Dedifferentiated amniotic fluid mesenchymal stem cell (primary cell): ENCODE results near the gene ZCCHC24.

Experiments used
- DNase-seq: peaks from one replicate; pipeline ENCODE4 v3.0.0-alpha.2; 2016; ENCODE audit errors: extremely low spot score

Gene ZCCHC24

GRCh38 chr10:79361726-79362397 is 83.6 kb downstream of the ZCCHC24 start:
- DNase-seq: no peak

- DNase-seq: no peak
Observed at GRCh38 chr10:79360499-79361342, 84.7 kb downstream of the ZCCHC24 start.

GRCh38 chr10:79359816-79360498 is 85.5 kb downstream of the ZCCHC24 start:
- no peak for DNase-seq

- no peak for DNase-seq
Observed at GRCh38 chr10:79358811-79359210, 86.6 kb downstream of the ZCCHC24 start.

- DNase-seq: no peak
Observed at GRCh38 chr10:79357180-79357579, 88.2 kb downstream of the ZCCHC24 start.

DNA sequence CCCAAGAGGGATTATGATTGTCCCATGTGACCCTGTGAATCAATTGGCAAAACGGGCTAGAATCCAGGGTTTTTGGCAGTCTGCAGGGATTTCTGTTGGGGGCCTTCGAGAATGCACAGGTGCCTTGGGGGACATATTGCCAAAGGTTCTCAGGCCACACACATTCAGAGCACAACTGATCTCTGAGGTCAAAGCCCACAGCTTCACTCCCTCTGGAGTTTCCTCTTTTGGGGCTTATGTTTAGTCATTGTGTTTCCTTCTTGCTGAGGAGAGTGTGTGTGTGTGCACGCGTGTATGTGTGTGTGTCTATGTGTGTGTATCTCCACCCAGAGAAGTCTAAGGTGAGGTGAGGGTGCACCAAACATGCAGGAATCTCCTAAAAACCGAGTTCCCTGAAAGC is 89.3 kb downstream of the ZCCHC24 start:
- DNase-seq: no peak

GRCh38 chr10:79355420-79356017 is 89.9 kb downstream of the ZCCHC24 start:
- no peak for DNase-seq

DNA sequence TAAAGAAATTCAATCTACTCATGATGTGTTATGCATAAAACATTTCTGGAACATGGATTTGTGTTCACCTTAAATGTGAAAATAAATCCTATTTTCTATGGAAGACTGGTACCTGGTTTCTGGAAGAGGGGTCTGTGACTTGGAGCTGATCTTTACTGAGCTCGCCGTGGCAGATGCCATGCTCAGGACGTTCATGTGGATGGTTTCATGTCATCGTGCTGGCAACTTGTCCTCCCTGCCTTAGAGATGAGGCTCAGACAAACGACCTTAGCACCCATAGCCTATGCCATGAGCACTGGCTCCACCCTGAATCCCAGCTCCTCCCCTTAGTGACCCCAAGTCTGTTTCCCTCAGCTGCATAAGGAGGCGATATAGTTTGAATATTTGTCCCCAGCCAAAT is 90.8 kb downstream of the ZCCHC24 start:
- DNase-seq: no peak

DNA sequence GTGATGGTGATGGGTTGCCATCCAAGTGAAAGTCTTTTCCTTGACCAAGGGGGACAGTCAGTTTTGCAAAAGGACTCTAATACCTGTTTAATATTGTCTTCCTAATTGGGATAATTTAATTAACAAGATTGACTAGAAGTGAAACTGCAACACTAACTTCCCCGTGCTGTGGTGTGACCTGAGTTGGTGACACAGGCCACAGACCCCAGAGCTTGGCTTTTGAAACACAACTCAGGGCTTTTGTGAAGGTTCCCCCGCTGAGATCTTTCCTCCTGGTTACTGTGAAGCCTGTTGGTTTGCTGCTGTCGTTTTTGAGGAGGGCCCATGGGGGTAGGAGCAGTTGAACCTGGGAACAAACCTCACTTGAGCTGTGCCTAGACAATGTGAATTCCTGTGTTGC is 91.3 kb downstream of the ZCCHC24 start:
- no peak for DNase-seq

- DNase-seq: no peak
Observed at GRCh38 chr10:79353726-79354125, 91.7 kb downstream of the ZCCHC24 start.

DNA sequence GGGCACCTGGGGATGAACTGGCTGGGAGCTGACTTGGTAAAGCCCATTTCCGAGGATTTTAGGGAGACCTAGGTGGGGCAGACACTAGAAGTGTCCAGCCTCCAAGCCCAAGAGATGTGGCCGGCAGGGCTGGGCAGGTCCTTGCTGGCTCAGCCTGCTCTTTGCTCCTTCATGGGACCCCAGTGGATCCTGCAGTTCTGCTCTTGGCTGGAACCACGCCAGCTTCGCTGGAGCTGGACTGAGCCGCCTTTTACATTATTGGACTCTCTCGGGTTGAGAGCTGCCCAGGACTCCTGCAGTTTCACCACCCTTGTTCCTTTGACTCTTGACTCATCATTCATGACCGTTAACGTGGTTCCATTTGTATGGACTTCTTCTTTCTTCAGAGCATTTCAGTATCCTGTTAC is 92.4 kb downstream of the ZCCHC24 start:
- no peak for DNase-seq

GRCh38 chr10:79352035-79352877 is 93.2 kb downstream of the ZCCHC24 start:
- no peak for DNase-seq

DNA sequence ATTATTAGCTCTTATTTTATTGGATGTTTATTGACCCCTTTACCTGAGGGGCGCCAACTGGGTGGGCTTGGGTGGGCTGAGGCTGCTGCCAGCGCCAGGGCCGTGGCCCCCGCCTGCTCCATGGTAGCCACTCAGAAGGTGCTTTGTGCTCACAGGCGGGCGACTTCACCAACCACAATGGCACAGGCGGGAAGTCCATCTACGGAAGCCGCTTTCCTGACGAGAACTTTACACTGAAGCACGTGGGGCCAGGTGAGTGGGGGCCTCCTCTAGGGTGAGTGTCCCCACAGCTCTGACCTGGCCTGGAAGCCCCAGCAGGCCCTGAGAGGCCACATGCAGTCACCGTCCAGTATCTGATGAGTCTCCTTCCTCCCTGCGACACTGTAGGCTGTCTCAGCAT is 94.1 kb downstream of the ZCCHC24 start:
- no peak for DNase-seq

DNA sequence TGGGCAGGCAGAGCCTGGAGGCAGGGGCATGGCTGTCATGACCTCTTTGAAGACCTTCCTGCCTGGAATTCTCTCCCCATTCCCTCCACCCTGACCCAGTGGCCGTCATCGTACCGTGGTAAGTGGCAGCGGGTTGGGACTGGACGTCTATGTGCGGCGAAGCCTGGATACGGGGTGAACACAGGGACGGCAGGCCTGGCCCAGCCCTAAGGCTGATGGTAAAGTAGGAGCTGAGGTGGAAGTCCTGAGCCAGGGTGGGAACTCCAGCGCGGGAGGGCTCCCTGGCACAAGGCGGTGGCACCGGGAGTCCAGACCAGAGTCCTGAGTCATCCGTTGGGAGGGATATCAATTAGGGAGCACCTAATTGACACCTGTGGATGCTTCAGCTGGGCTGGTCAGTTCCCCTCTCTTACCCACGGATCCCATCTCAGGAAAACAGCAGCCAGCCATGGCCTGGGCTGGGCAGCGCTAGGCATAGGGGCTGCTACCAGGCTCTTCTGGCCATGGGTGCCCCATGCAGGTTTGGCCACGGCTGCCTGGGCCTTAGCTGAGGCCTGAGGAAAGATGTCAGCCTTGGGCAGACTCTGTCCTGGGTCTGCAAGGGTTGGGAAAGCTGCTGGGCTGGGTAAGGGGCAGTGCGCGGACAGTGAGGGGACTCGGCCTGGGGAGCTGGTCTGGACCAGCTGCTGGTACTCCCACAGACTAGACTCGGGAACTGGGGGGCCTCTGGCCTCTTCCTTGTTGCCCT is 94.8 kb downstream of the ZCCHC24 start:
- no peak for DNase-seq

- DNase-seq: no peak
Observed at GRCh38 chr10:79349766-79350406, 95.5 kb downstream of the ZCCHC24 start.

DNA sequence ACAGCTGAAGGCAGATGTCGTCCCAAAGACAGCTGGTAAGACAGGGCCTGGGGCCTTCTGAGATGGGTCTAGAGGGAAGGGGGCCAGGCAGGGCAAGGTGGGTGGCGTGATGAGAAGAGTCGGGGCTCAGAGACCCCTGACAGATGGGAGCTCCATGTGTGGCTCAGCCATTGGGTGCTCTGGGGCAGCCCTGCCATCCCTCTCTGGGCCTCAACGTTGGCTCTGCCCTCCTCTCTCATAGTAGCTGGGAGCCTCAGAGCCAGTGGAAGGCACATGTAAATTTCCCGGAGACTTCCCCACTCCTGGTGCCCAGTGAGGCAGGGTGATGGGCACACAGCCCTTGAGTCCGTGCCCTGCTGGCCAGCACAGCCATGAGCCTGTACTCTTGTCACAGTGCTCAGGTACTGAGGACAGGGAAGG is 96.3 kb downstream of the ZCCHC24 start:
- no peak for DNase-seq

DNA sequence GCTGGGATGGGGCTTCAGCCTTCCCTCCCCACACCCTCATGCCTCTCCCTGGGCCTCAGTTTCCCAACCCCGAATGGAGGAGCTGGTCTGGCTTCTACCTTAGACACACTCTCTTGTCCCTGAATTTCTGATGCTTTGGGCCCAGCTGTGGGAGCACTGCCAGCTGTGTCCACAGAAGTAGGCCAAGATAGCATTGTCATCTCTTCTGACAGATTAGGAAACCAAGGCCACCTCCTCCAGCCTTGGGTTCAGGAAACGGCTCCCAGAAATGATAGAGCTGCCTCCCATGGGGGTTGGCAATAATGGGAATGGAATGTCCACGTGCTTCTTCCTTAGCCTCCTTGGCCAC is 96.8 kb downstream of the ZCCHC24 start:
- no peak for DNase-seq

- DNase-seq: peak; percentile 23
Observed at GRCh38 chr10:79347894-79348639, 97.4 kb downstream of the ZCCHC24 start.

- peak; percentile 89 for DNase-seq
Observed at GRCh38 chr10:79347226-79347893, 98.1 kb downstream of the ZCCHC24 start, which contains the start of gene PPIF. Gene PPIF, plus strand, starts transcription at chr10:79347469. Its CDS starts 80 bp downstream, at chr10:79347549.
